M059J (cell line): Measurements from ENCODE around the gene TANC1. TPM values are rescaled to one million over a fixed set of nuclear protein-coding genes. Genes with fewer than 3 reads are reported as not detected.

Source experiments
- DNase-seq: peaks from one replicate; pipeline ENCODE4 v3.0.0-alpha.2; 2012; ENCODE audit warnings: low read depth
- total RNA-seq: library from RNA; depleted of rRNA; stranded (reverse); fragments of >200 nt; shearing (Covaris generic); gene quantifications from 2 replicates; pipeline ENCODE4 v1.2.3, GENCODE V29; 2014

TANC1 gene
- total RNA-seq, 1 experiment from 2014 or later, result 22.8 TPM

DNA sequence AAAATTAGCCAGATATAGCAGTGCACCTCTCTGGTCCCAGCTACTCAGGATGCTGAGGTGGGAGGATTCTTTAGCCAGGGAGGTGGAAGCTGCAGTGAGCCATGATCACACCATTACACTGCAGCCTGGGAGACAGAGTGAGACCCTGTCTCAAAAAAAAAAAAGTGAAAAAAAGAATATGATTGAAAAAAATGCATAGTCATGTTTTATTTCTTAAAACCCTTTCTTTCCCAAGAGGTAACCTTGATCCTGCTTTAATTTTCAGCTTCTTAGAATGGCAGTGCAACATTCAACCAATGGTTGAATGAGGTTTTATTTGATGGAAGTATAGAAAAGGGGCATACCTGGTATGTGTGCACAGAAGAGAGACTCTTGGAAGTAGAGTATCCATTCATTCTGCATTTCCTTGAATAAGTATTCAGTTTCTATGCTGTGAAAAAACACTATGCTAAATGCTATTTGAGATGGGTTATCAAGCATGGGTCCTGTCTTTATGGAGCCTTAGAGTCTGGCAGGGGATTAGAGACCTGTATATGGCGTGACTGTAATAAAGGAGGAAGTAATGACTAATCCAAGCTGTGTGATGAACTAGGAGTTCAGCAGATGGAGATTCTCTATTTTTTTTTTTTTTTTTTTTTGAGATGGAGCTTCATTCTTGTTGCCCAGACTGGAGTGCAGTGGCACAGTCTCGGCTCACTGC, 171.8 kb downstream of the TANC1 start:
- peak; percentile 93 for DNase-seq

DNA sequence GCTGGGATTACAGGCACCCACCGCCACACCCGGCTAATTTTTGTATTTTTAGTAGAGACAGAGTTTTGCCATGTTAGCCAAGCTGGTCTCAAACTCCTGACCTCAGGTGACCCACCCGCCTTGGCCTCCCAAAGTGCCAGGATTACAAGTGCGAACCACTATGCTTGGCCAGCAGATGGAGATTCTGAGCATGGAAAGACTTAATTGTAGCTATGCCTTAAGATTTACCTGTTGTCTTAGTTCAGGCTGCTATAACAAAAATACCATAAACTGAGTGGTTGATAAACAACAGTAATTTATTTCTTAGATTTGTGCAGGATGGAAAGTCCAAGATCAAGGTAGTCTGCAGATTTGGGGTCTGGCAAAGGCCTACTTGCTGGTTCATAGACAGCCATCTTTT, 172.4 kb downstream of the TANC1 start:
- peak; percentile 37 for DNase-seq

DNA sequence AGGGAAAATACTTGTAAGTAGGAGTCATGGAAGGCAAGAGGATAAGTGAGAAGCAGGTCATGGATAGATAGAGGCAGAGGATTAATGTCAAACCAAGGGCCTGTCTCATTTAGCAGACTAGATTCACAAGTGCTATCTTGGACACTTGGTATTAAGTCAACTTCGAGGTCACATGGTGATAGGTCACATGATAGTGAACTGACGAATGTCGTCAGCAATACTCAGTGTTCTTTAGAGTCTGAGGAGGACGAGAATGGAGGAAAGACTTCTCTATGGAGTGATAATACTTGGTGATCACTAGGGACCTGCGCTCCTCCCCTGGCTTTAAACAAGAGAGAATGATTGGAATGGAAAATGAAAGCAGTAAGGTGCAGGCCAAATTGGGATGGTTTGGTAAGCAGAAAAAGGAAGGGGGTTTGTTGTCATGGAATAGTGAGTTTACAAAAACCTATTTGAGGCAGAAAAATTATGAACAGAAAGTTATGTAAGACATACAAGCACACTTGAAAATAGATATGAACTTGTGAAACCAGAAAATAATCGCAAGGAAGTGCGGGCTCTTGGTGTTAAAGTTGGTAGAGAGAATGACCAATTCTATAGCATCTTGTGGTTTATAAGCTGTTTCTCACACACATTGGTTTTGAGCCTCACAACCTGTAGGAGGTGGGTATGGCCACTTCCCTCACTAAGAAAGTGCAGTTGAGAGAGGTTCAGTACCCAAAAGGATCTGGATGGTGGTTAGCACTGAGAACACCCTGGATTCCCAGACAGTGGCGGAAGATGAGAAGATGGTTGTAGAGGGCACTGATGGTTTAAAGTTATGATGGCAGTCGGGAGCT, 176.6 kb downstream of the TANC1 start:
- no peak for DNase-seq

DNA sequence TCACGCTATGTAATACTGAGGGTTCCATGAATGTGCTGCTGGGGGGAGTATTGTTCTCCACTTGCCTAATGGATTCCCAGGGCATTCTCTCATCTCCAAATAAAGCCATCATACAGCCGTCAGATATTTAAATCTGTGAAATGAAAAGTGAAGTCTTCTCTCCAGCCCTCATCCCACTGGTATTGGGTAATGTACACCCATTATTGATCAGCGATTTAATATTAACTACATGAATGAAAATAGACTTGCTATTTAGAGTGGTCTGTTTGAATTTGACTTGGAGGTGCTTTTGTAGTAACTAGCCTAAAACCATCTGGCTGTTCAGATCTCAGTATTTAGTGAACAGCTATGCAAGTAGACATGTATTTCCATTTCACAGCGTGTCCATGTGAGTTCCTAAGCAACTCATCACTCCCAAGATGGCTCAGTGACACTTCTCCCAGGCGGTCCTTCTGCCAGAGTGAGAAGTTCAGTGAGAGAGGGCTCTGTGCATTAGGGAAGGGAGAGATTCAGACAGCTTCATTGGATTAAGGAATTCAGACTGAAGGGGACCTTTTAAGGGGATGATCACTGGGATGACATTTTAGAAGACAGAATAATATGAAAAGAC, 177.4 kb downstream of the TANC1 start:
- no peak for DNase-seq

GRCh38 chr2:159146996-159147666, 178.7 kb downstream of the TANC1 start:
- no peak for DNase-seq

- no peak for DNase-seq
Observed at GRCh38 chr2:159147690-159148089, 179.2 kb downstream of the TANC1 start.

DNA sequence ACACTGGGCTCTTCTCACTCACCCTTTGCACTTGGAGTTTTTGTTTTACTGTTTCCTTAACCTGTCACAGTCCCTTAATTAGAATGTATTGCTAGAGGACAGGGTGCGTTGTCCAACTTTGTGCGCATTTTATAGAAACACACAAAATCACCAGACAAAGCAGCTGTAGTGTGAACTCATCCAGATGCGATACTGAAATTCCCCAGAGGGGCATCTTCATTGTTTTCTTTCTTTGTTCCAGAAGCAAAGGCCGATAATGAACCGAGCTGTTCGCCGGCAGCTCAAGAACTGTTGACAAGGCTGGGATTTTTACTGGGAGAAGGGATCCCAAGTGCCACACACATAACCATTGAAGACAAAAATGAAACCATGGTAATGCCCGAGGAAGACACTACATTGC, 180.5 kb downstream of the TANC1 start:
- DNase-seq, result no peak

GRCh38 chr2:159149747-159150146, 181.3 kb downstream of the TANC1 start:
- DNase-seq, result no peak

DNA sequence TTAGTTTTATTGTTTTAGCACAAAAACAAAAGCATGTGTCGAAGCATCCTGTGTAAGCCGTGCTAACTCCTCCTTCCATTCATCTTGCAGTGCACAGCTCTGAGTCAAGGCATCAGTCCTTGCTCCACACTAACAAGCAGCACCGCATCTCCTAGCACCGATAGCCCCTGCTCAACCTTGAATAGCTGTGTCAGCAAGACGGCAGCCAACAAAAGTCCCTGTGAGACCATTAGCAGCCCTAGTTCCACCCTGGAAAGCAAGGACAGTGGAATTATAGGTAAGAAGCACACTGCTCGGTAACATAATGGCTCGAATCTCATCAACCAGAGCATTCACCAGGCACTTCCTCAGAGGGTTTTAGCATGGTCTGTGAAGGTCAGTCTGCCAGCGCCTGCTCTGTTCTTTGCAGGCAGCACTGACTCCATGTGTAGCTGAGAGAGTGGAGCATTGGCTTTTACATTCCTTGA, 181.9 kb downstream of the TANC1 start:
- DNase-seq, result no peak

- no peak for DNase-seq
Observed at GRCh38 chr2:159151198-159152127, 183.0 kb downstream of the TANC1 start.

DNA sequence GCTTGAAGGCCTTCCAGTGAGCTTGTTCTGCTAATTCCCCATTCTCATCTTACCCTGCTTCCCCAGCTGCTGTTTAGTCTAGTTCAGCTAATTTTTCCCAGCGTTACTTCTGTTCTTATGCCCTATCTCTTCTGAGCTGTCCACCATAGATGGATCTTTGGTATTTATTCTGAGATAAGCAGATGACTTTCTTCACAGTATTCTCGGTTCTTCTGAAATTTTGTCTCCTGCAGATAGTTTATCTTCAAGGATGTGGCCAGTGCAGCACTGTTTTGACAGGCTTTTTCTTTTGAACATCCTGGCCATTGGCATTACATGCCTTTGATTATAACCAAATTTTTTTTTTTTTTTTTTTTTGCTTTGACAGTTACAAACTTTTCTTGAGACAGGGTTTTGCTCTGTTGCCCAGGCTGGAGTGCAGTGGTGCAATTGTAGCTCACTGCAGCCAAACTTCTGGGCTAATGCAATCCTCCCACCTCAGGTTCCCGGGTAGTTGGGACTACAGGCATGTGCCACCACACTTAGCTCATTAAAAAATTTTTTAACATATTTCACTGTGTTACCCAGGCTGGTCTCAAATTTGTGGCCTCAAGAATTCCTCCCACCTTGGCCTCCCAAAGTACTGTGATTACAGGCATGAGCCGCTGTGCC, 183.8 kb downstream of the TANC1 start:
- no peak for DNase-seq

GRCh38 chr2:159153063-159153462, 184.6 kb downstream of the TANC1 start:
- DNase-seq, result no peak

DNA sequence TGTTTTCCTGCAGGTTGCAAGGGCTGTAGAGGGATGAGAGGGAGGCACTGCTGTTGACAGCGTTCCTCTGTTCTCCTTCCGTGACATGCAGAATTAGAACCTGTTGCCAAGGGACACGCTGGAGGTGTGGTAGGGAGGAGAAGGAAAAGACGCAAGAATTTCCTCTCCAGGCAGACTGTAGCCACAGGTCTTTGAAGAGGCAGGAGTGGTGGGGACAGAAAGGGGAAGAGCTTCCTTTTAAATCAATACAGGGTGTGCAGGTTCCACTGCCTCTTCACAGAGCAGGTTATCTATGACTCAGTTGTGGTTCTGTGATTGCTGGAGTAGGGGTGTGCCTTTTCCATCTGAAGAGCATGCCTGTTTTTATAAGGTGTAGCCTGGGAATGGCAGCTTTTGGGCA, 185.0 kb downstream of the TANC1 start:
- no peak for DNase-seq

DNA sequence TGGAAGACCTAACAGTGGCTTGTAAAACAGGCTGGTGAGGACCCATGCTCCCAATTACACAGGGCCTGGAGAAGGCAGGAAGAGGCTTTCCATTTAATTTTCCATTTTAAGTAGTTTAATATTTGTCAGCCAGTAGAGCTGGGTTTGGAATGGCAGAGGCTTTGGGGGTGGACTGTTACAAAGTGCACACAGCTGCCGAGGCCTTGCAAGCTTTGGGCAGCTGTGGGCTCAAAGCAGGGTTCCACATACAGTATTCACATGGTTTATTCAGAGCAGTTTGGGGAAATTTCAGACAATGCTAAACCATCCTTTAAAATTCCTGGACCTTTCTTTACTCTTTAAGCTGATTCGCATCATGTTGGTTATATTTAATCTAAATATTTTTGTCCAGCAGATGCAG, 185.5 kb downstream of the TANC1 start:
- DNase-seq, result no peak

- no peak for DNase-seq
Observed at GRCh38 chr2:159154366-159154765, 185.9 kb downstream of the TANC1 start.

DNA sequence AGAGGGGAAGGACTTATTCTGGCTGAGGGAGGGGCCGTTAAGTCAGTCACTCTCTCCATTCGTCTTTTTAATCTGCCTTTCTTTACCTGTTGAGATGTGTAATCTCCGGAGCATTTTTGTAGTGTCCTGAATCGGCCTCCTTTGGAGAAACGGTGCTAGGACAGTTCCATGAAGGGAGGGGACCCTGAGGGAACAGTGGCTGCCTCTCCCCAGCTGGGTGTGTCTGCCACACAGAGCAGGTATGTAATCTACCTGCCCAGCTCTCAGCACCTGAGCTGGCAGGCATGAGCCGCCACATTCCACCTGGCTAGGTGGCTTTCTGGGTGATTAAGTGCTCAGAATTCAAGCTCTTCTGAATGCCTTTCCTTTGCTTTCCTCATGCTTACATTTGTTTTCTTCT, 186.9 kb downstream of the TANC1 start:
- DNase-seq, result no peak

- DNase-seq, result no peak
Observed at GRCh38 chr2:159155791-159156190, 187.4 kb downstream of the TANC1 start.

GRCh38 chr2:159156834-159157233, 188.4 kb downstream of the TANC1 start:
- DNase-seq, result no peak

GRCh38 chr2:159157361-159158209, 189.1 kb downstream of the TANC1 start:
- DNase-seq, result peak; percentile 55

GRCh38 chr2:159160412-159160811, 192.0 kb downstream of the TANC1 start:
- DNase-seq, result no peak
